Measurements from ENCODE around the gene GORASP1.

- TF ChIP-seq POLR2A (IDR thresholded peaks at IDR 0.05) = no peak
- TF ChIP-seq, protein P1, sequence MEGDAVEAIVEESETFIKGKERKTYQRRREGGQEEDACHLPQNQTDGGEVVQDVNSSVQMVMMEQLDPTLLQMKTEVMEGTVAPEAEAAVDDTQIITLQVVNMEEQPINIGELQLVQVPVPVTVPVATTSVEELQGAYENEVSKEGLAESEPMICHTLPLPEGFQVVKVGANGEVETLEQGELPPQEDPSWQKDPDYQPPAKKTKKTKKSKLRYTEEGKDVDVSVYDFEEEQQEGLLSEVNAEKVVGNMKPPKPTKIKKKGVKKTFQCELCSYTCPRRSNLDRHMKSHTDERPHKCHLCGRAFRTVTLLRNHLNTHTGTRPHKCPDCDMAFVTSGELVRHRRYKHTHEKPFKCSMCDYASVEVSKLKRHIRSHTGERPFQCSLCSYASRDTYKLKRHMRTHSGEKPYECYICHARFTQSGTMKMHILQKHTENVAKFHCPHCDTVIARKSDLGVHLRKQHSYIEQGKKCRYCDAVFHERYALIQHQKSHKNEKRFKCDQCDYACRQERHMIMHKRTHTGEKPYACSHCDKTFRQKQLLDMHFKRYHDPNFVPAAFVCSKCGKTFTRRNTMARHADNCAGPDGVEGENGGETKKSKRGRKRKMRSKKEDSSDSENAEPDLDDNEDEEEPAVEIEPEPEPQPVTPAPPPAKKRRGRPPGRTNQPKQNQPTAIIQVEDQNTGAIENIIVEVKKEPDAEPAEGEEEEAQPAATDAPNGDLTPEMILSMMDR (IDR thresholded peaks at IDR 0.05) = no peak
These were observed 7.5 kb downstream of the GORASP1 start for GRCh38 chr3:39099738-39100499.
